ENCODE data around the gene UNC79. TPM values are rescaled to one million over a fixed set of nuclear protein-coding genes. Genes with fewer than 3 reads are reported as not detected.
"Not testable (repeated sequence)": the region's sequence is repeated elsewhere in the genome, so short reads cannot be mapped to it uniquely, and the experiment has no call there.

The UNC79 gene
- total RNA-seq, result 0.18 TPM
- long read RNA-seq, result 0 reads

- DNase-seq (no peak), ATAC-seq (no peak)
- peaks cover 16% of the 10 kb centered on the region for H3K9me3 ChIP-seq
- no peak within 1 kb of the TSS for H3K27ac ChIP-seq
- no peak within 1 kb of the TSS for H3K4me3 ChIP-seq
- peaks cover 46% of the 10 kb centered on the region for H3K27me3 ChIP-seq (ENCODE audit: low read depth)
- TF ChIP-seq CTCF (IDR thresholded peaks at IDR 0.05), result no peak
- intact Hi-C loops (cut with DNase I), result no loop called here
- H3K36me3 ChIP-seq, result no peaks in the 10 kb centered on the region
- H3K4me1 ChIP-seq, result no peaks in the 10 kb centered on the region
These were observed at the start of gene UNC79 for GRCh38 chr14:93430315-93431035. UNC79 (plus strand) TSS chr14:93430939; CDS start chr14:93431030, 91 bp downstream.

GRCh38 chr14:93381644-93382043, 49.1 kb upstream of the UNC79 start:
- no peak overlapping the region for H3K4me3 ChIP-seq
- no peaks in the 10 kb centered on the region for H3K4me1 ChIP-seq
- H3K27me3 ChIP-seq (ENCODE audit: low read depth), result no peaks in the 10 kb centered on the region
- no peak for DNase-seq
- ATAC-seq, result no peak
- H3K27ac ChIP-seq, result no peak overlapping the region
- TF ChIP-seq CTCF (IDR thresholded peaks at IDR 0.05), result no peak
- H3K36me3 ChIP-seq, result no peaks in the 10 kb centered on the region
- intact Hi-C loops (cut with DNase I), result no loop called here
- H3K9me3 ChIP-seq, result no peaks in the 10 kb centered on the region

DNA sequence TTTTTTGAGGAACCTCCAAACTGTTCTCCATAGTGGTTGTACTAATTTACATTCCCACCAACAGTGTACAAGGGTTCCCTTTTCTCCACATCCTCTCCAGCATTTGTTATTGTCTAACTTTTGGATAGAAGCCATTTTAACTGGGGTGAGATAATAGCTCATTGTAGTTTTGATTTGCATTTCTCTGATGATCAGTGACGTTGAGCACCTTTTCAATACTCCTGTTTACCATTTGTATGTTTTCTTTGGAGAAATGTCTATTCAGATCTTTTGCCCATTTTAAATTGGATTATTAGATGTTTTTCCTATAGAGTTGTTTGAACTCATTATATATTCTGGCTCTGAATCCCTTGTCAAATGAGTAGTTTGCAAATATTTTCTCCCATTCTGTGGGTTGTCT, 46.5 kb upstream of the UNC79 start:
- H3K9me3 ChIP-seq; H3K4me1 ChIP-seq; DNase-seq; H3K4me3 ChIP-seq; H3K27me3 ChIP-seq (ENCODE audit: low read depth); H3K27ac ChIP-seq; intact Hi-C loops (cut with DNase I); H3K36me3 ChIP-seq; ATAC-seq: not testable (repeated sequence)

DNA sequence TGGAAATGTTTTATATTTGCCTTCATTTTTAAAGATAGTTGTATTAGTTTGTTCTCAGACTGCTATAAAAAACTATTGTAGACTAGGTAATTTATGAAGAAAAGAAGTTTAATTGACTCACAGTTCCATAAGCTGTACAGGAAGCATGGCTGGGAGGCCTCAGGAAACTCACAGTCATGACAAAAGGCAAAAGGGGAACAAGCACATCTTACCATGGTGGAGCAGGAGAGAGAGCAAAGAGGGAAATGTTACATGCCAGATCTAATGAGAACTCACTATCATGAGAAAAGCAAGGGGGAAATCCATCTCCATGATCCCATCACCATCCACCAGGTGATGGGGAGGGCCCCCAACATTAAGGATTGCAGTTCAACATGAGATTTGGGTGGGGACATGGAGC, 35.5 kb upstream of the UNC79 start:
- Histone ChIP-seq H3K9me3 (no peaks in the 10 kb centered on the region), H3K27ac (no peak overlapping the region), H3K4me1 (no peaks in the 10 kb centered on the region), H3K36me3 (no peaks in the 10 kb centered on the region), H3K4me3 (no peak overlapping the region), H3K27me3 (ENCODE audit: low read depth) (no peaks in the 10 kb centered on the region)
- ATAC-seq, result no peak
- no peak for DNase-seq
- no peak for TF ChIP-seq CTCF (IDR thresholded peaks at IDR 0.05)
- intact Hi-C loops (cut with DNase I), result no loop called here

- intact Hi-C loops (cut with DNase I), result no loop called here
- ATAC-seq, result no peak
- H3K36me3 ChIP-seq, result no peaks in the 10 kb centered on the region
- DNase-seq, result no peak
- H3K27me3 ChIP-seq (ENCODE audit: low read depth), result no peaks in the 10 kb centered on the region
- no peak overlapping the region for H3K27ac ChIP-seq
- no peak overlapping the region for H3K4me3 ChIP-seq
- no peaks in the 10 kb centered on the region for H3K4me1 ChIP-seq
- no peaks in the 10 kb centered on the region for H3K9me3 ChIP-seq
- TF ChIP-seq CTCF (IDR thresholded peaks at IDR 0.05), result no peak
These were observed 34.3 kb upstream of the UNC79 start for GRCh38 chr14:93396456-93396855.

GRCh38 chr14:93398491-93398890, 32.2 kb upstream of the UNC79 start:
- ATAC-seq (no peak), DNase-seq (no peak)
- H3K4me3 ChIP-seq, result no peak overlapping the region
- H3K27me3 ChIP-seq (ENCODE audit: low read depth), result no peaks in the 10 kb centered on the region
- H3K4me1 ChIP-seq, result no peaks in the 10 kb centered on the region
- no peak for TF ChIP-seq CTCF (IDR thresholded peaks at IDR 0.05)
- H3K36me3 ChIP-seq, result no peaks in the 10 kb centered on the region
- intact Hi-C loops (cut with DNase I), result no loop called here
- no peak overlapping the region for H3K27ac ChIP-seq
- no peaks in the 10 kb centered on the region for H3K9me3 ChIP-seq

All from lower lobe of right lung (tissue), 2 donors.